ENCODE measurements around the gene KRTAP19-6.

The KRTAP19-6 gene, protein sequence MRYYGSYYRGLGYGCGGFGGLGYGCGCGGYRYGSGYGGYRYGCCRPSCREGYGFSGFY

DNA sequence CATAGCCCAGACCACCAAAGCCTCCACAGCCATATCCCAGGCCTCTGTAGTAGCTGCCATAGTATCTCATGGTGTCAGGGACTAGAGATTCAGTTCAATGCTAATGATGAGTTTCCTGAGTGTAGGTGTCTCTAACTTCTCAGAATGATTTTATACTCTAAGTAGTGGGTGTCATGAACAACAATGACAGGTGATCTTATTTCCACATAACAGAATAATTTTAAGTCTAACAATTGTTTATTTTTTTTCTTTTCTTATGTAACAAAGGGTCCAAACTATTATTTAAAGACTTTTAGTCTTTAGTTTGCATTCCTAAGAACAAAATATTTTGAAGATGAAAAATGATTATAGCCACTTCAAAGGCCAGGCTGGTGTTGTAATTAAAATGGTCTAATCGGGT lies at the start of gene KRTAP19-6:
Gene KRTAP19-6, minus strand, starts transcription at position 101 of the 400 bp plus-strand sequence. Its CDS starts 31 bp downstream, at position 70.
- H3K27ac ChIP-seq: no peak within 1 kb of the TSS

DNA sequence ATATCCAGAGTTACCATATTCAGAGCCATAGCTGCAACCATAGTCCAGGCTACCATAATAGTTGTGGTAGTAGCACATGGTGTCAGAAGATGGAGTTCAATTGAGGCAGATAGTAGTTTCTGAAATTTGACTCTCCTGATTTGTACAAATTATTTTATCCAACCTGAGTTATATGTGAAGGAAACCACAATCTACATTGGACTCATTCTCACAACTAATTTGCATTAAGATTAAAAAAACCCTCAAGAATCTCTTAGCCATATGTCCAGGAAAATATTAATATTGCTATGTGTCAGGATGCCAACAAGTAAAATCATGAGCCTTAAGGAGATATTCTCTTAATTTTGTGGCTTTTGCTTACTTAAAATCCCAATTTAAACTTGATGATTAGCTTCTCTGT lies 48.6 kb upstream of the KRTAP19-6 start, which contains the start of gene KRTAP22-2:
Gene KRTAP22-2, minus strand, starts transcription at position 101 of the 400 bp plus-strand sequence.
- TF ChIP-seq, protein P1, sequence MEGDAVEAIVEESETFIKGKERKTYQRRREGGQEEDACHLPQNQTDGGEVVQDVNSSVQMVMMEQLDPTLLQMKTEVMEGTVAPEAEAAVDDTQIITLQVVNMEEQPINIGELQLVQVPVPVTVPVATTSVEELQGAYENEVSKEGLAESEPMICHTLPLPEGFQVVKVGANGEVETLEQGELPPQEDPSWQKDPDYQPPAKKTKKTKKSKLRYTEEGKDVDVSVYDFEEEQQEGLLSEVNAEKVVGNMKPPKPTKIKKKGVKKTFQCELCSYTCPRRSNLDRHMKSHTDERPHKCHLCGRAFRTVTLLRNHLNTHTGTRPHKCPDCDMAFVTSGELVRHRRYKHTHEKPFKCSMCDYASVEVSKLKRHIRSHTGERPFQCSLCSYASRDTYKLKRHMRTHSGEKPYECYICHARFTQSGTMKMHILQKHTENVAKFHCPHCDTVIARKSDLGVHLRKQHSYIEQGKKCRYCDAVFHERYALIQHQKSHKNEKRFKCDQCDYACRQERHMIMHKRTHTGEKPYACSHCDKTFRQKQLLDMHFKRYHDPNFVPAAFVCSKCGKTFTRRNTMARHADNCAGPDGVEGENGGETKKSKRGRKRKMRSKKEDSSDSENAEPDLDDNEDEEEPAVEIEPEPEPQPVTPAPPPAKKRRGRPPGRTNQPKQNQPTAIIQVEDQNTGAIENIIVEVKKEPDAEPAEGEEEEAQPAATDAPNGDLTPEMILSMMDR (conservative IDR thresholded peaks at IDR 0.05): no peak
- TF ChIP-seq ZFX (IDR thresholded peaks at IDR 0.05): no peak
- H3K27ac ChIP-seq: no peak within 1 kb of the TSS

More for the DNA sequence above, at the start of gene KRTAP19-6:
- TF ChIP-seq ZFX (IDR thresholded peaks at IDR 0.05): no peak
- TF ChIP-seq, protein P1 (conservative IDR thresholded peaks at IDR 0.05): no peak

DNA sequence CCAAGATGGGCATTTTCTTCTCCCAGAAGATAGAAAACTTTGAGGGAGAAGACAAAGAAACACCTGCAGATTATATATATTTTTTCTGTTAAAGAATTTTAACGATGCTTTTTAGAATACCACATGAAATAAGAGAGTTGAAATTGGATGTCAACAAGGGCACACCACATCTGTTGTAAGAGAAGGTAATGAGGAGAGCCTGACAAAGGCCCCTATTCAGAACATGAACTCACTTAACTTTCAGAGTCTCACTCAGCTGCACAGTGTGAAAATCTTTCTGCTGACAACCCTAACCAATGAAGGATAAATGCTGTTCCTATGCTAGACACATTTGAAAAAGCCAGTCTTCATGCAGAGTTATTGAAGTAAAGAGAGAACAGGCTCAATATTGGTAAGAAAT lies 41.2 kb upstream of the KRTAP19-6 start:
- TF ChIP-seq ZFX (IDR thresholded peaks at IDR 0.05): no peak
- TF ChIP-seq, protein P1 (conservative IDR thresholded peaks at IDR 0.05): no peak
- no peak overlapping the region for H3K27ac ChIP-seq

DNA sequence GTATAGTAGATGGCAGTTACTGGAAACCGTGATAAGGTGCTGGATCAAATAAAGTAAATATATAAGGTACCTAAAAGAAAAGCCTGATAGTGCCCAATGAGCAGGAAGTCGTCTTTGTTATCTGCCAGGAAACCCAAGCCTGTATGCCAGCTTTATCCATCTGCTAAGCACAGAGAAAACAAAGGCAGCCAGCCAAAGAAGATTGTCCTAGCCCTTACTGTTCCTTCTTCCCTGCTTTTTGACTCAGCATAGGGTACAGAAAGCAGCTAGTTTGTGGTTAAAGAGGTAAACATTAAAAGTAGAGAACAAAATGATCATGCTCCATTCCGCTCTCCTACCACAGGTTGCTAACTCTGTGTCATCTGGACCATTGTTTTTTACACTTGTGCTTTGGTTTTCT lies 38.5 kb upstream of the KRTAP19-6 start:
- TF ChIP-seq ZFX (IDR thresholded peaks at IDR 0.05): no peak
- TF ChIP-seq, protein P1 (conservative IDR thresholded peaks at IDR 0.05): no peak
- H3K27ac ChIP-seq: peak overlapping the region; percentile 81; the same call in 1 of the 2 replicates

DNA sequence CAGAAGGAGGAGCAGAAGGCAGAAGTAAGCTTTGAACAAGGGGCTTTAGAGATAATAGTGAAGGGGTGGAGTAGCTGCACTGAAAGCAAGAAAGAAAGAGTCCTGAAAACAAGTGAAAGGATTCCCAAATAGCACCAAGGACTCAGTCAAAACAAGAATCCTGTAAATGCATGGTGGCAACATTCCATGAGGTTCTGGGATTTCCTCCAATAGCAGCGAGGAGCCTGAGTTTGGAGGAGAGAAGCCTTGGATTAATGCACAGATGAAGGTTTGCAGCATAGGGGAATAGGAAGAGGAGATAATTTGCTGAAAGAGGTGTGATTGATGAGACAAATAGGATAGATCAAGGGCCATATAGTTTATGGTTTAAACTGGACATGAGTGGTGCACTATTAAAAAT lies 37.7 kb upstream of the KRTAP19-6 start:
- H3K27ac ChIP-seq: peak overlapping the region; percentile 27; the same call in 1 of the 2 replicates
- TF ChIP-seq, protein P1 (conservative IDR thresholded peaks at IDR 0.05): no peak
- no peak for TF ChIP-seq ZFX (IDR thresholded peaks at IDR 0.05)

DNA sequence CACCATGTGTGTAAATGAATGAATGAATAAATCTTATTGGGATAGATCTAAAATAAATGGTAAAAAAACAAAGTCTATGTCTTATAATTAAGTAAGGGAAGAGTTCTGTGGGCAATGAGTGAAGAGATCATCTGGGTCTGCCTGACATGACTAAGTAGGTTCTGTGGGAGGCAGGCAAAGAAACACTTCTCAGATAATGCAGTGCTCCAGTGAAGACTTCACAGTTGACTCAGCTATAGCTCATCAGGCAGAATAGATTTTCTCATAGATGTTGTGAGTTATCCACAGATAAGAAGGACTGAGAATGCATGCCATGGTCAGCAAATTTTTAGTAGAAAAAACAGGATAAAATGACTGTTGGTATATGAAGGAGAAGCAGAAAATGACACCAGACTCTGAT lies 36.1 kb upstream of the KRTAP19-6 start:
- H3K27ac ChIP-seq: no peak overlapping the region; the same call in 1 of the 2 replicates
- no peak for TF ChIP-seq ZFX (IDR thresholded peaks at IDR 0.05)
- TF ChIP-seq, protein P1 (conservative IDR thresholded peaks at IDR 0.05): no peak

DNA sequence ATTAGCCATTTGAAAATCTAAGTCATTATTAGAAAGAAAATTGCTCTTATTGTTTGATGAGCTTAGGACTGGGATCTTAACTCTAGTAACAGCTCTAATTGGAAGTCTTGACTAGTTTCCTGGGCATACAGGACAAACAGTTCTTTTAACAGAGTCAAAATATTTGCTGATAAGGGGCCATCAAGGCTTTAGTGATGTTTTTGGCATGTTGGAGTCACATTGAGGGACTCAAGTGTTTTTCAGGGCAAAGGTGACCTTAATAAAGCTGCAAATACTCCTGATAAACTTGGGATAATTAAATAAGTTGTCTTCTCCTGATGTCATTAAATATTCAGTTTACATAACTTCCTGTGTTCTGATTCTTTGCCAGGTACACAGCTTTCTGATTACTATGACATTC lies 26.0 kb upstream of the KRTAP19-6 start:
- no peak overlapping the region for H3K27ac ChIP-seq
- TF ChIP-seq, protein P1 (conservative IDR thresholded peaks at IDR 0.05): no peak
- TF ChIP-seq ZFX (IDR thresholded peaks at IDR 0.05): no peak
